ENCODE data around the gene USP32.
A peak's percentile ranks its signal among the peaks of the same experiment; 100 is the strongest.
"Not testable (repeated sequence)": the region's sequence is repeated elsewhere in the genome, so short reads cannot be mapped to it uniquely, and the experiment has no call there.

The USP32 gene

GRCh38 chr17:60218774-60219173 lies 173.2 kb downstream of the USP32 start:
- not testable (repeated sequence) for DNase-seq

- not testable (repeated sequence) for DNase-seq
These were observed 176.0 kb downstream of the USP32 start for GRCh38 chr17:60215895-60216294.

GRCh38 chr17:60211282-60211681 lies 180.7 kb downstream of the USP32 start:
- DNase-seq: not testable (repeated sequence)

DNA sequence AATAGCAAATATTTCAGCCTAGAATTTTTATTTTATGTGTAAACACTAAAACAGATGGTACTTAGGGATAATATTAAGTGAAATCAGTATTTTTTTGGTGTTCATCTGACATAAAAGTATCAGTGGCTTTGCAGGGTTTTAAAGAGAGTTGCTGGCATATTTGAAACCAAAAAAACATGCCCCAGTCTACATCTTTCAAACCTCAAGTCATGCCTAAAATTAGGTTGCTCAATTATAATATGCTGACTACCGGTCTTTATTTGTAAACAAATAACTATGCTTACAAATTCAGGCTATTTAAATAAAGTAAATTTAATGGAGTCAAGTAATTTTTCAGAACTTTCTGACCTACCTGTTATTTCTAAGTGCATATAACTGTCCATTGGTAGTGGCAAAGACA lies 183.6 kb downstream of the USP32 start:
- not testable (repeated sequence) for DNase-seq

DNA sequence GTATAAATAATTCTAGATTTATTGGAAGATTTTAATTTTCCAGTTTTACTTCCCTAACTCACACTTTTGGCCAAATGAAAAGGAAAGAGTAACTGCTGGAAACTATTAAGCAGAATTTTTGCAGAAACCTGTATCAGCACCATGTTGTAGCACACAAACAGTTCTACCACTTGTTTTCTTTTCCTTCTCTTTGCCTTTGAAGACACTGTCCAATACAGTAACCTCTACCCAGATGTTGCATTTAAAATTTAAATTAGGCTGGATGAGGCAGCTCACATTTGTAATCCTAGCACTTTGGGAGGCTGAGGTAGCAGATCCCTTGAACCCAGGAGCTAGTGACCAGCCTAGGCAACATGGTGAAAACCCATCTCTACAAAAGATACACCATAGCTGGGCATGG lies 186.2 kb downstream of the USP32 start:
- not testable (repeated sequence) for DNase-seq

DNA sequence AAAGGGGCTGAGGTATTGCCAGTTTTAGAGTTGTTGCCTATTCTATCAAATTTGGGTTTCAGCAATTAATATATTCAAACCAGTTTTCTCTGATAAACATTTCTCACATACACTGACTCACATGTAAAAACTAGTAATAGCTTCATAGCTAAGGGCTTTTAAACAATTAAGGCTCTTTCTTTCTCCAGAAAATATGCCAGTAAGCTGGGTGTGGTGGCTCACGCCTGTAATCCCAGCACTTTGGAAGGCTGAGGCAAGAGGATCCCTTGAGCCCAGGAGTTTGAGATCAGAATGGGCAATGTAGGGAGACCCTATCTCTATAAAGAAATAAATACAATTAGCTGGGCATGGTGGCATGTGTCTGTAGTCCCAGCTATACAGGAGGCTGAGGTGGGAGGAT lies 193.3 kb downstream of the USP32 start:
- not testable (repeated sequence) for DNase-seq

GRCh38 chr17:60194141-60194540 lies 197.8 kb downstream of the USP32 start:
- DNase-seq: not testable (repeated sequence)

DNA sequence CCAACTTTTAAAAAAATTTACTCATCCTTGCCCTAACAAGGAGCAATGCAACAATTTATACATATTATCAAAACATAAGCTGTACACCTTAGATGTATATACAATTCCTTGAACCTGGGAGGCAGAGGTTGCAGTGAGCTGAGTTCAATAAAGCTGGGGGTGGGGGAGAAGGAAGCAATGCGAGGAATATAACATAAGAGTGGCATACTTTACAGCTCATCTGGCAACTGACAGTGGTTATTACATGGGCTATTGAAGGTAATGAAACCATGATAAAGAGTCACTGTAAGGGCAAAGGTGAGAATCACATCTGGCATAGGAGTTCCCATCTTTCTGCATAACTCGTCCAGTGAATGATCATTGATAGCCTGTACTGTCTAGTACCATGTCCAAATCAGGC lies 198.5 kb downstream of the USP32 start:
- DNase-seq: no peak

DNA sequence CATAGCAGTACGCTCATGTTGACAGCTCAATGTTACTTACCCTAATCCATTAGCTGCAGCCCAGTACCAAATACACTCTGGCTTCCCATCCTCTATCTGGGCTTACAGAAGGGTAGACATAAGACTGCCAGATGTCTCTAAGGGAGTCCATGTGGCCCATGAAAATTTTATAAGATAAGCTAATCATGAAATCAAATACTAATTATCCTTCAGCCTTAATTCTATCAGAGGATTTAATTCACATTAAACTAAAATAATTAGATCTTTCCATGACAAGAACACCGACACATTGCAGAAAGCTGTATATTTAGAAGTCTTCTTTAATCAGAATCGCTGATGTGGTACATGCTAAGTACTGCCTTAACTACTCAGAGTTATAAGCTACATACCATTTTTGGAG lies 198.9 kb downstream of the USP32 start:
- not testable (repeated sequence) for DNase-seq

- not testable (repeated sequence) for DNase-seq
These were observed 201.9 kb downstream of the USP32 start for GRCh38 chr17:60190032-60190431.

- DNase-seq: no peak
These were observed 203.2 kb downstream of the USP32 start for GRCh38 chr17:60188759-60189158.

DNA sequence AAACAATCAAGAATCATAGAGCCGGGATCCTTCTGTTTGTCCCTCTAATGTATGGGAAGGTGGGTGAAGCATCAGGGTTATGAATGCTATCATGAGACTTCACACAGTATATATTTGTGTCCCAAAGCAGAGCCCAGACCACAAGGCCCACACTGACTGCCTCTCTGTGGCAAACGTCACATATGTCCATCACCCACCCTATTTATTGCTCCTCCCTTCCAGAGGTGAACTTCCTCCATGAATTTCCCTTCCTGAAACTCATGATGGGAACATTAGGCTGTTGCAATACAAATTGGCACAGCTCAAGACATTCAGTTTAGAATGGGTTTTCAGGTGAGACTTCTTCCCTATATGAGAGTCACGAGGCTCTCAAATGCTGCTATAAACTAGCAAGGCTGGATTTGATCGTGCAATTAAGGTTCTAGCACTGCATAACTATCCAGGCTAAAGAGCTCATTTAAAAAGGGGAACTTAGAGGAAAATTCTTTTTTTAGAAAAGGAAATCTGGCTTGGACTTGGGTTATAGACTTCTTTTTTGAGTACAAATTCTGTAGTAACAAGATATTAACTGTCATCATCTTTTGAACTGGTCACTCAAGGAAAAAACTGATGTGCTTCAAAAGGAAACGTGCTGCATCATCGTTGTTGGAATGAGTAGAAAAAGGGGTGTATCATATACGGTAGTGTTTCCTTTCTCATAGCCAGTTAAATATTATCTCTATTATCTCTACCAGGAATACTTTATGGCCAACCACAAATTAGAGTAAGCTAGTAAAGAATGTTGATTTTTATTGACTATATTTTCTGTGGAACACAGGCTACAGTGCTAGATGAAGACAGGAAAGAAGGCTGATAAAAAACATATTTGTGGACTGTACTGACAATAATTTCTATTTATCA lies 204.8 kb downstream of the USP32 start:
- DNase-seq: not testable (repeated sequence)

DNA sequence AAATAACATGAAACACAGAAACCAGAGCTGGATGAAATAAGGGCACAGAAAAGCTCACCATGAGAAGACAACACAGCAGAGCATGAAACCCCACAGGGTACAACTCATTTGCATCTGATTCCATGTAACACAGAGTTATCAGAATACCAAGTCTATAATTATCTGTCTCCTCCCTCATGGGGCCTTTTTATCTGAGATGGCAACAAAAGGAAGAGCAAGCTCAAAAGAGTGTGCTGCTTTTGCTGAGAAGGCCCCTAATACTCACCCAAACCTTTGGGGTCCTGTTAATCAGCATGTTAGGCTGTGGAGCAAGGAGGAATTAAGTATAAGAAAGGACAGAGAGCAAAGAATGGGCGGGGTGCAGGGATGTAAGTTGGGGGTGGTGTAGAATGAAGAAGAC lies 205.6 kb downstream of the USP32 start:
- not testable (repeated sequence) for DNase-seq

GRCh38 chr17:60180380-60180779 lies 211.6 kb downstream of the USP32 start:
- DNase-seq: not testable (repeated sequence)

DNA sequence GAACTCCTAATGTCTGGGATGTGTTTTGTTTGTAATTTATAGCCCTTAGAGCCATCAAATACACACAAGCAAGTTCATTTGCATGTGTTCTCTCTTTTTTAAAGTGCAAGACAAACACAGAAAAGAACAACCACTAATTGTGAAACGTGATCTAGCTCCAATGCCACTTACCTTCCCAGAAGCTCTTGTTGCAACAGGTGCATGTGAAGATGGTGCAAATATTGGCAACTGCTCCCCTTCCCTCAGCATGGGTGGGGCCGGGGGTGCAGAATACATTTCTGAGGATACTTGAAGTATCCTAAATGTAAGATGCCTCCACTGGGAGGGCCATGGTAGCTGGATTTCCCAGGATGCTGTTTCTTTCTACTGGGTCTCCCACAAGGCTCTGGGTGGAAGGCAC lies 213.8 kb downstream of the USP32 start:
- DNase-seq: peak; percentile 22

GRCh38 chr17:60176763-60177162 lies 215.2 kb downstream of the USP32 start:
- DNase-seq: not testable (repeated sequence)

- not testable (repeated sequence) for DNase-seq
These were observed 217.2 kb downstream of the USP32 start for GRCh38 chr17:60174767-60175166.

DNA sequence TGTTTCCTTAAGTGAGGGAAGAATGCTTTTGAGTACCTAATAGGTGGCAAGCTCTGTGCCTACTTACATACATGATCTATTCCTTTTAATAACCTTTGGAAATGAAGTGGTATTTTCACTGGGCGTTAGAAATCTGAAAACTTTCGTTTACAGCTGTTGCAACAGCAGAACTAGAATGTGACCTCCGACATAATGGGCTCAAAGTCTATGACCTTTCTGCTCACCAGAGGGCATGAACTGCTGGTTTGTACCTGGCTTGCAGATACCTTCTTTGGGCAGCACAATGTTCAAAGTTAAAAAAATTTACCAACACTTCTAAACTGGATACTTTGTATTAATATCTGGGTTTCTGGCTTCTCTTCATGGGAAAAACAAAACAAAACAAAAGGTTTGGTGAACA lies 217.9 kb downstream of the USP32 start:
- DNase-seq: no peak

- DNase-seq: no peak
These were observed 218.6 kb downstream of the USP32 start for GRCh38 chr17:60173304-60173819.

- no peak for DNase-seq
These were observed 220.2 kb downstream of the USP32 start for GRCh38 chr17:60171753-60172079.

- no peak for DNase-seq
These were observed 220.8 kb downstream of the USP32 start for GRCh38 chr17:60170835-60171752.

DNA sequence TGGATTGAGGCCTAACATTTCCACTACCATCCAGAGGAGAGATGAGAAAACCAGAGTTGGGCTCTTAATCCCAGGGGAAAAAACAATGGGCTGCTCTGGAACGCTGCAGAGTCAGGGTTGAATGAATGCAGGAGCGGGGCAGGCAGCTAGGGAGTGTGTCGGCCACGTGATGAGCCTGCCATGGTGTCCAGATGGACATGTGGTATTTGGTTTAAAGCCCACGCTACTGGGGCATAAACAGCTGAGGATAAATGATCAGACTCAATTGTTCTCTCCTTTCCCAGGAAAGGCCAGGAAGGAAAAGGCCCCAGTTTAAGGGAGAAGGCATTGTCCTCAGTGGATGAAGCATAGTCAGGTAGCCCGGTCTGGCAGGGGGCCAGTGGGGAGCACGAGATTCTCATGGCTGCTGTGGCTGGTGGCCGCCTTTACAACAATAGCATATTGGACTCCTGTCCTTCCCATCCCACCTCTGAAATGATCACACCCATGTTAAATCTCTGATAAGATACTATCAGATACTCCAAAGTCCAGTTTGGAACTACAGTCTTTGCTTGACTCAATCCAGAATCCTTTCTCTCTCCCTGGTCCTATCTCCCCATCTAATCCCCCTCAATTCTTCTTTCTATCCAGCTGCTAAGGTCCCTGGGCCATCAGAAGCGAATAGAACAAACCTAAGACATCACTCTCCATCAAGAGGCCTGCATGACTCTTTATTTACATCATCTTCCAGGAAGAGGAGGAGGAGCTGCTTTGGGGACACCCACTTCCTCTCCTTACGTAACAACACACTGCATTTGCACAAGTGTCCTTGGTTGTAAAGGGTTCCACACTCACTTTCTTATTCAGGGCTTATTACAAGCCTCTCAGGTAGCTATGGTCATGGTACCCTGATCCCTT lies 221.8 kb downstream of the USP32 start:
- no peak for DNase-seq
